SH-SY5Y (cell line): ENCODE results near the gene ZNRF3.

ENCODE experiments used
- GATA2 ChIP-seq: IDR thresholded peaks from 2 replicates; pipeline ENCODE4 v1.6.1; 2011; ENCODE audit warnings: mild to moderate bottlenecking, low read depth, low read length
- GATA3 ChIP-seq: IDR thresholded peaks from 2 replicates; pipeline ENCODE4 v1.6.1; 2011; ENCODE audit warnings: low read depth, mild to moderate bottlenecking, low read length, moderate library complexity

DNA sequence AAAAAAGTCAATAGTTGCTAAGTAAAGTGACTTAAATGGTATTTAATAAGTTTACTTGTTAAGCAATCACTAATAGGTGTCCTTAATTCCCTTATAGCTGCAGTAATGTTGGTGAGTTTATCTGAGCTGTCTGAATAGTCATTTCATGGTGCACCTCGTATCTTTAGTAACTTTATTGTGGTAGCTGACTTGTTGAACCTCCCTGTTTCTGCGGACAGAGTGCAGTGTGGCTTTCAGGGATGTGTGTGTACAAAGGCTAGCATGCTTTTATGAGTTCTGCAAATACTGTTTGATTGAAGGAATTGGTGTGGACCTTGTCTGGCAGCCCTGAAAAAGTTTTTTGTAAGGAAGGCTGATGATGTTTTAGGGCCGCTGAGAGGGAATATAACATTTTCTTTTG, 2.6 kb downstream of the ZNRF3 start:
- TF ChIP-seq GATA3 (no peak), GATA2 (no peak)
